IPS-20b (cell line): Measurements from ENCODE around the gene FAM20C.

ENCODE experiments used
- H3K27ac ChIP-seq: one replicate; pipeline ENCODE4 v1.5.1; 2013; ENCODE audit warnings: low read length
- H3K27me3 ChIP-seq: 2 replicates; pipeline ENCODE4 v1.6.1; 2013; ENCODE audit warnings: mild to moderate bottlenecking, low read length, inconsistent platforms; ENCODE audit not compliant: insufficient read depth
- H3K36me3 ChIP-seq: 2 replicates; pipeline ENCODE4 v1.6.1; 2013; ENCODE audit warnings: low read depth, mild to moderate bottlenecking, inconsistent platforms, low read length, moderate library complexity; ENCODE audit not compliant: insufficient read depth
- H3K4me1 ChIP-seq: 2 replicates; pipeline ENCODE4 v1.6.1; 2013; ENCODE audit warnings: mild to moderate bottlenecking, control low read depth, inconsistent platforms, low read length, moderate library complexity; ENCODE audit not compliant: insufficient read depth
- H3K4me3 ChIP-seq: 2 replicates; pipeline ENCODE4 v1.5.1; 2013; ENCODE audit warnings: mild to moderate bottlenecking, low read length, inconsistent platforms
- H3K9ac ChIP-seq: 2 replicates; pipeline ENCODE4 v1.6.1; 2013; ENCODE audit warnings: low read depth, mild to moderate bottlenecking, inconsistent platforms, low read length, moderate library complexity
- H3K9me3 ChIP-seq: 2 replicates; pipeline ENCODE4 v1.6.1; 2013; ENCODE audit warnings: mild to moderate bottlenecking, low read depth, low read length, inconsistent platforms; ENCODE audit not compliant: insufficient read depth

The FAM20C gene

DNA sequence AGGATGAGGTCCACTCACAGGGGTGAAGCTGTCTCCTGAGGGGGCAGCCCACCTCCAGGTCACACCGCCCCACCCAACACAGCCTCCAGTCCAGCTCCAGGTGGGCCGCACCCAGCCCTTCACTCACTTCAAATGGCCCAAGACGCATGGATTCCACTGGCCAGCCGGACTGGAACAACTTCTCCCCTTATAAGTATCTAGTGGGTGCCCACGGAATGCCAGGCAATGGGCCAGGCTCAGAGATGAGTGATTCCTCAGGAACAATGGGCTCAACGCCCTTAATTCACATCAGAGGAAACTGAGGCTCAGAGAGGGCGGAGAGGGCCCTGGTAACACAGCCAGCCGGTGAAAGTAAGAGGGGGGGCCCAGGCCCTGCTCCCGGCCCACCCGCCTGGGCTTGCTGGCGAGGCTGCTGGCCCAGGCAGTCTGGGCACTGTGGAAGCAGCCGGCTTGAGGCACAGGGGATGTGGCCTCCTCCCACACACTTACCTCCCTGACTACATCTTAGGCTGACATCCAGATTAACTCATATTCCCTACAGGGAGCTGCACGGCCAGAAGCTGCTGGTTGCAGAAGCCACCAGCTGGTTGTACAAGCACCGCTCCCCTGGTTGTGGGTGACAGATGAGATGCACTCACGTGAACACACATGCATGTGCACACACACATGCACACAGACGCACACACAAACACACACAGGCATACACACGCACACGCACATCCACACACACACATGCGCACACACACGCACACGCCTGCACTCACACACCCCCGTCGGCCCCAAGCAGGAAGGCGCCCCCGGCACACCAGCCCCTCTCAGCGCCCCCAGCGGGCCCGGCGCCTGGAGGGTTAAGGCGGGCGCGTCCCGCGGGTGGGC, 1.0 kb upstream of the FAM20C start:
- Histone ChIP-seq H3K4me1 (peaks cover 15% of the 10 kb centered on the region), H3K36me3 (peaks cover 14% of the 10 kb centered on the region), H3K27ac (no peak overlapping the region), H3K4me3 (peak overlapping the region; percentile 55), H3K9me3 (no peaks in the 10 kb centered on the region), H3K27me3 (peaks cover 27% of the 10 kb centered on the region), H3K9ac (no peak overlapping the region)

DNA sequence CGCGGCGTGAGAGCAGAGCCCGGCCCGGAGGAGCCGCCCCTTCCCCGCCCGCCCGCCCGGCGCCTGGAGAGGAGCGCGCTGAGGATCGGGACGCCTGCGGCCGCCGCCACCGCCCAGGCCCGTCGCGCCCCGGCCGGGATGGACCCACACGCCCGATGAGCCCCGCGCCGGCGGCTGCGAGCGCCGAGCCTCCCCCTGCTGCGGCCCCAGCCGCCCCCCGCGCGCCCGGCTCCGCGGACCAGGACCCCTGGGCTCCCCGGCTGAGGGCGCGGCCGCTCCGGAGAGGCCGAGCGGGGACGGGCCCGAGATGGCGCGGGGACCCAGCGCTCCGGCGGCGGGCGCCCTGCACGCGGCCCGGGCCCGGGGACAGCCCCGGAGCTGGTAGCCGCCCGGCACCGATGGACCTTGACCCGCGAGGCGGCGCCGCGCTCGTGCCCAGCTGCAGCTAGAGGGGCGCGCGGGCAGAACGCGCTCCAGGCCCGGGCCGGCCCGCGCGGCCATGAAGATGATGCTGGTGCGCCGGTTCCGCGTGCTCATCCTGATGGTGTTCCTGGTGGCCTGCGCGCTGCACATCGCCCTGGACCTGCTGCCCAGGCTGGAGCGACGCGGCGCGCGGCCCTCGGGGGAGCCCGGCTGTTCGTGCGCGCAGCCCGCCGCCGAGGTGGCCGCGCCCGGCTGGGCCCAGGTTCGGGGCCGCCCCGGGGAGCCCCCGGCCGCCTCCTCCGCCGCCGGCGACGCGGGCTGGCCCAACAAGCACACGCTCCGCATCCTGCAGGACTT, 520 bp downstream of the FAM20C start:
- peak overlapping the region; percentile 71; the same call in 1 of the 2 replicates for H3K4me3 ChIP-seq
- H3K9me3 ChIP-seq, result no peaks in the 10 kb centered on the region
- H3K27me3 ChIP-seq, result peaks cover 27% of the 10 kb centered on the region
- H3K4me1 ChIP-seq, result peaks cover 12% of the 10 kb centered on the region
- no peak overlapping the region for H3K27ac ChIP-seq
- peak overlapping the region; percentile 64; the same call in 1 of the 2 replicates for H3K9ac ChIP-seq
- peaks cover 30% of the 10 kb centered on the region for H3K36me3 ChIP-seq

DNA sequence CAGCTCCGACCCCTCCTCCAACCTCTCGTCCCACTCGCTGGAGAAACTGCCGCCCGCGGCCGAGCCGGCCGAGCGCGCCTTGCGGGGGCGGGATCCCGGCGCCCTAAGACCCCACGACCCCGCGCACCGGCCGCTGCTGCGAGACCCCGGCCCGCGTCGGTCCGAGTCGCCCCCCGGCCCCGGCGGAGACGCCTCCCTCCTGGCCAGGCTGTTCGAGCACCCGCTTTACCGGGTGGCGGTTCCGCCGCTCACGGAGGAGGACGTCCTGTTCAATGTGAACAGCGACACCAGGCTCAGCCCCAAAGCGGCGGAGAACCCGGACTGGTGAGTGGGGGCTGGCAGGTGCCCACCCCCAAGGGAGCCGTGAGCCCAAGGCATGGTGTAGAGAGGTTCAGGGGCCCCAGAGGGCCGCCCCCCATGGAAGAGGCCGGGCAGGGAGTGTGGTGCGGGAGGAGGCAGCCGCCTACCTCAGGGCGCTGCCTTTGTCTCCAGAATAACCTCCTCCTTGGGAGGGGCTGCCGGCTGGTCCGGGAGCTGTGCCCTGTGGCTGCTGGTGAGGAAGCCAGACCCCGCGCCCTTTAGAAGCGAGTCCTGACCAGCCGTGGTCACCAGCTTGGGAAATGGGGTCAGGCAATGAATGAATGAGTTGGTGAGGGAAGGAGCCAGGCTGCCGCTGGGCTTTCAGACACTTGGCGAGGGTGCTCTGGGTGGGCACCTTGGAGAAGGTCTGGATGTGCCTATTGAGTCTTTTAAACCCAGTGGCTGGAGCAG, 1.3 kb downstream of the FAM20C start:
- H3K9ac ChIP-seq, result peak overlapping the region; percentile 64; the same call in 1 of the 2 replicates

DNA sequence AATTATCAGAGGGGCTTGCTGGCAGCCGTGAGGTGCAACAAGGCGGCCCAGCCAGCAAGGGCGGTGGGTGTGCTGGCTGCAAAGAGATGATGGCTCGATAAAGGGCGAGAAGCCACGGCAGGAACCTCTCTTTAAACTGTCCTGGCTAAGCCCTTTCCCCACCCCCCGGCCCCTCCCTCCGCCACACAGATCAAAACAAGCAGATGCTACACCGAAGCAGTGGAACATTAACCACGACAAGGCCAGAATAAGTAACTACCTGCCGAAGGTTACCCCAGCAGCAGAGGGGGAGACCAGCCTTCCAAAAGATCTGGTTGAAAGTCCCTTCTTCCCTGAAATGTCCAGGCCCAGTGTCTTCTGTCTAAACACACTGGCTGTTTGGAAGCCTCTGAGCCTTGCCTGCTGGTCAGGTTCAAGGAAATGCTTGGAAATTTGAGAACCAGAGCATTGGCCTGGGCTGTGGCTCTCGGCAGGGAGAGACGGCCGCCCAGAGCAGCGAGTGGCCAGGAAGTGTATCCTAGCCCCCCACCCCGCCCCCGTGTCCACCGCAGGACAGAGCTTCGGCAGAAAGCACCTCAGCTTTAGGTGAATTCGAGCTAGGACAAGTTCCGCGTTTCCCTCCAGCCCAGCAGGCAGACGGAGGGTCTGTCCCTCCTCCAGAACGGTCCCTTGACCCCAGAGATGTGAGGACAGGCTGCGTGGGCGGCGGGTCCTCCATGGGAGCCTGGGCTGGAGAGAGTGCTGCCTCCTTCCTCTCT, 2.1 kb downstream of the FAM20C start:
- no peak overlapping the region for H3K27ac ChIP-seq
- H3K4me1 ChIP-seq, result peaks cover 3% of the 10 kb centered on the region; the same call in 1 of the 2 replicates
- peak overlapping the region; percentile 71 for H3K4me3 ChIP-seq
- H3K36me3 ChIP-seq, result peaks cover 45% of the 10 kb centered on the region
- peaks cover 22% of the 10 kb centered on the region for H3K27me3 ChIP-seq
- no peaks in the 10 kb centered on the region for H3K9me3 ChIP-seq
- peak overlapping the region; percentile 64; the same call in 1 of the 2 replicates for H3K9ac ChIP-seq

More for the DNA sequence above, 1.3 kb downstream of the FAM20C start:
- peaks cover 37% of the 10 kb centered on the region for H3K36me3 ChIP-seq
- peaks cover 27% of the 10 kb centered on the region for H3K27me3 ChIP-seq
- no peak overlapping the region for H3K27ac ChIP-seq
- no peaks in the 10 kb centered on the region for H3K9me3 ChIP-seq
- peak overlapping the region; percentile 71 for H3K4me3 ChIP-seq
- peaks cover 8% of the 10 kb centered on the region for H3K4me1 ChIP-seq

DNA sequence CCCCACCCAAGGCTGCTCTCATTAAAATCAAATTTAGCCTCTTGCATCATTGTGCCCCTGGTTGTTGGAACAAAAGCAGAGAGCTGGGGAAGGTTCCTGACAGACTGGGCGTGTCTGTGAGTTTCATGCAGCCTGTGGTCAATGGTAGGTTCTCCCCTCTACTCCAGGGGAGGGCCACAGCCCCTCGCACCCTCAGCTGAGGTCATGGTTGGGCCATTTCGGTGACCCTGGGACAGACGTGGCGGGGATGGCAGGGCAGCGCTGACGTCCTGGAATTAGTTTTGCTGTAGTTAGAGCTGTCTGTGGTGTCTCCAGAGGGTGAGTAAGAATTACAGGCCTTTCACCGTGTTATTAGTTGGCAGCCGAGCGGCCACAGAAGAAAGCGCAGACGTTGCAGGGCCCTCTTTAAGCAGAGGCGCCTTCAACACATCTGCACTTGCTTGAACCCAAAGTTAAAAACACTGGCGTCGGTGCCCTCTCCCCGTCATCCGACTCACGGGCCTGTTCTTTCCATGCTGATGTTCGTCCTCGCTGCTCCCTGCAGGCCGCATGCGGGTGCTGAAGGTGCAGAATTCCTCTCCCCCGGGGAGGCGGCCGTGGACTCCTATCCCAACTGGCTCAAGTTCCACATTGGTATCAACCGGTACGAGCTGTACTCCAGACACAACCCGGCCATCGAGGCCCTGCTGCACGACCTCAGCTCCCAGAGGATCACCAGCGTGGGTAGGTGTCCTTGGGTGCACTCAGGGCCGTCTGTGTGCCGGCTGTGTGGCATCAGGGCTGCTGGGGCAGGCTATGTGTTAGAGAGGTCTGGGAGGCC, 2.8 kb downstream of the FAM20C start:
- Histone ChIP-seq H3K27me3 (peaks cover 21% of the 10 kb centered on the region), H3K4me1 (no peaks in the 10 kb centered on the region; the same call in 1 of the 2 replicates), H3K4me3 (peak overlapping the region; percentile 71), H3K9ac (peak overlapping the region; percentile 7; the same call in 1 of the 2 replicates), H3K27ac (no peak overlapping the region), H3K9me3 (no peaks in the 10 kb centered on the region), H3K36me3 (peaks cover 49% of the 10 kb centered on the region)

- no peak overlapping the region for H3K4me3 ChIP-seq
- no peaks in the 10 kb centered on the region; the same call in 1 of the 2 replicates for H3K4me1 ChIP-seq
- peaks cover 49% of the 10 kb centered on the region for H3K36me3 ChIP-seq
- no peaks in the 10 kb centered on the region for H3K9me3 ChIP-seq
- H3K27me3 ChIP-seq, result peaks cover 18% of the 10 kb centered on the region
- H3K27ac ChIP-seq, result no peak overlapping the region
- H3K9ac ChIP-seq, result no peak overlapping the region
Measured at GRCh38 chr7:195830-196128, 3.4 kb downstream of the FAM20C start.

- Histone ChIP-seq H3K36me3 (peaks cover 50% of the 10 kb centered on the region), H3K9me3 (no peaks in the 10 kb centered on the region), H3K4me3 (no peak overlapping the region), H3K27me3 (peaks cover 13% of the 10 kb centered on the region), H3K9ac (no peak overlapping the region), H3K27ac (no peak overlapping the region), H3K4me1 (no peaks in the 10 kb centered on the region; the same call in 1 of the 2 replicates)
Measured at GRCh38 chr7:196283-196682, 3.9 kb downstream of the FAM20C start.

GRCh38 chr7:196778-197321, 4.5 kb downstream of the FAM20C start:
- no peaks in the 10 kb centered on the region for H3K9me3 ChIP-seq
- peaks cover 9% of the 10 kb centered on the region; the same call in 1 of the 2 replicates for H3K27me3 ChIP-seq
- H3K36me3 ChIP-seq, result peaks cover 56% of the 10 kb centered on the region
- H3K27ac ChIP-seq, result no peak overlapping the region
- H3K4me1 ChIP-seq, result no peaks in the 10 kb centered on the region; the same call in 1 of the 2 replicates
- H3K4me3 ChIP-seq, result no peak overlapping the region
- H3K9ac ChIP-seq, result no peak overlapping the region

- Histone ChIP-seq H3K4me3 (no peak overlapping the region), H3K9ac (no peak overlapping the region), H3K9me3 (no peaks in the 10 kb centered on the region), H3K27me3 (peaks cover 9% of the 10 kb centered on the region; the same call in 1 of the 2 replicates), H3K4me1 (no peaks in the 10 kb centered on the region; the same call in 1 of the 2 replicates), H3K27ac (no peak overlapping the region), H3K36me3 (peaks cover 57% of the 10 kb centered on the region)
Measured at GRCh38 chr7:197413-198335, 5.3 kb downstream of the FAM20C start.
